ENCODE results near the gene STT3B. TPM values are rescaled to one million over a fixed set of nuclear protein-coding genes. Genes with fewer than 3 reads are reported as not detected.

The STT3B gene
- total RNA-seq, 4 donors from 2014 or later, result 69.5 to 97.0 (median 78.4) TPM

DNA sequence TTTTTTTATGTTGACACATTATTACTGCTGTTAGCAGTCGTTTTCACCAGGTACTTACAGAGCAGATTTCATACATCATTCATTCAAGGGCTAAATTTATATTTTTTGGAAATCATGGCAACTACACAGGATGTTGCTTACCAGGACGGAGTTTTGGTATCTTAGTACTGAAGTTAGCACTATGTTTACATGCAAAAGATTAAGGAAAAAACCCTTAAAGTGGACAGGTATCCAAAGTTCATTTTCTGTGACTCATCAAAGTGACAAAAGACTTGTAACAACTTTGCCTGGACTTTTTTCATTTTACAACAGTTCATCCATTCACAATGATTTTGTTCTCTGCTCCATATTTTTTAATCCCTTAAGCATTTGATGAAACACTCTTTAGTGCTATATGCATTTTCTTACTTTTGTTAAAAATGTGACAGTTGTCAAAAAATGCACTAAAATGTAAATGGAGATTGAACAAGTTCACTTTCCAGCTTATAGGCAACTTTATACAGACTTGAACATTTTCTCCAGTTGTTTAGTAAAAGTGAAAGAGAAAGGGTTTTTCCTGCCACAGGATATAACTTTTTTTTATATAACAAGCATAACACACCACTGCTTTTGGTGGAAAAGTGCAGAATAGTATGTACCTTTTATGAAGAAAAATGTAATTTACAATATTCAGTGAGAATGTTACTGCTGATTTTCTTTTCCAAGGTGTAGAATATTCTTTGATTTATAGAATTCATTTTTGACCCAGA, 104.1 kb downstream of the STT3B start:
- peaks cover 10% of the 10 kb centered on the region for H3K4me1 ChIP-seq
- WGBS, result 47% methylated on average over 2 of the region's 2 CpGs
- H3K9me3 ChIP-seq, result no peaks in the 10 kb centered on the region
- TF ChIP-seq POLR2AphosphoS5 (IDR thresholded peaks at IDR 0.05) (no peak), POLR2A (IDR thresholded peaks at IDR 0.05) (no peak), EP300 (IDR thresholded peaks at IDR 0.05) (no peak)
- TF ChIP-seq, protein P1, sequence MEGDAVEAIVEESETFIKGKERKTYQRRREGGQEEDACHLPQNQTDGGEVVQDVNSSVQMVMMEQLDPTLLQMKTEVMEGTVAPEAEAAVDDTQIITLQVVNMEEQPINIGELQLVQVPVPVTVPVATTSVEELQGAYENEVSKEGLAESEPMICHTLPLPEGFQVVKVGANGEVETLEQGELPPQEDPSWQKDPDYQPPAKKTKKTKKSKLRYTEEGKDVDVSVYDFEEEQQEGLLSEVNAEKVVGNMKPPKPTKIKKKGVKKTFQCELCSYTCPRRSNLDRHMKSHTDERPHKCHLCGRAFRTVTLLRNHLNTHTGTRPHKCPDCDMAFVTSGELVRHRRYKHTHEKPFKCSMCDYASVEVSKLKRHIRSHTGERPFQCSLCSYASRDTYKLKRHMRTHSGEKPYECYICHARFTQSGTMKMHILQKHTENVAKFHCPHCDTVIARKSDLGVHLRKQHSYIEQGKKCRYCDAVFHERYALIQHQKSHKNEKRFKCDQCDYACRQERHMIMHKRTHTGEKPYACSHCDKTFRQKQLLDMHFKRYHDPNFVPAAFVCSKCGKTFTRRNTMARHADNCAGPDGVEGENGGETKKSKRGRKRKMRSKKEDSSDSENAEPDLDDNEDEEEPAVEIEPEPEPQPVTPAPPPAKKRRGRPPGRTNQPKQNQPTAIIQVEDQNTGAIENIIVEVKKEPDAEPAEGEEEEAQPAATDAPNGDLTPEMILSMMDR (IDR thresholded peaks at IDR 0.05), result no peak
- no peak overlapping the region for H3K4me3 ChIP-seq
- no peak for DNase-seq (ENCODE audit: low spot score in 2 of 2)
- no peak overlapping the region for H3K27ac ChIP-seq
- H3K36me3 ChIP-seq, result peaks cover 9% of the 10 kb centered on the region
- no peaks in the 10 kb centered on the region for H3K27me3 ChIP-seq

DNA sequence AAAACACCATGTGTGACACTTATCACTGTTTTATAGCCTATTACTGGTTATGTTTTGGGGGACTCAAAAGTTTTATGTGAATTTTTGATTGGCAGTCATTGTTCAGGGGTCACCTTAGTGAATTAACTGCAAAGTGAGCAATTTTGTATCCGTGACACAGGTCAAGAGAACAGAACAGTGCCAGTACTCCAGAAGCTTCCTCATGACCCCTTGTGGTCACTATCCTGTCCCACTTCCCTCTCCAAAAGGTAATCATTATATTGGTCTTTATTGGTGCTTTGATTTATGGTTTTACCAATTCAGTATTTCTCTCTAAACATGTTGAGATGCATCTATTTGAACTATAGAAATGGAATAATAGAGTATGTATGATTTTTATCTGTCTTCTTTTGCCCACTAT, 107.1 kb downstream of the STT3B start:
- no peak overlapping the region for H3K27ac ChIP-seq
- TF ChIP-seq, protein P1 (IDR thresholded peaks at IDR 0.05), result no peak
- no peak for TF ChIP-seq EP300 (IDR thresholded peaks at IDR 0.05)
- no peak for TF ChIP-seq POLR2A (IDR thresholded peaks at IDR 0.05)
- TF ChIP-seq POLR2AphosphoS5 (IDR thresholded peaks at IDR 0.05), result no peak
- H3K36me3 ChIP-seq, result no peaks in the 10 kb centered on the region
- no peaks in the 10 kb centered on the region for H3K27me3 ChIP-seq
- H3K4me1 ChIP-seq, result peaks cover 5% of the 10 kb centered on the region
- no peak overlapping the region for H3K4me3 ChIP-seq
- DNase-seq (ENCODE audit: low spot score in 2 of 2), result no peak
- H3K9me3 ChIP-seq, result no peaks in the 10 kb centered on the region
- 95% methylated on average over 1 of the region's 1 CpG for WGBS

DNA sequence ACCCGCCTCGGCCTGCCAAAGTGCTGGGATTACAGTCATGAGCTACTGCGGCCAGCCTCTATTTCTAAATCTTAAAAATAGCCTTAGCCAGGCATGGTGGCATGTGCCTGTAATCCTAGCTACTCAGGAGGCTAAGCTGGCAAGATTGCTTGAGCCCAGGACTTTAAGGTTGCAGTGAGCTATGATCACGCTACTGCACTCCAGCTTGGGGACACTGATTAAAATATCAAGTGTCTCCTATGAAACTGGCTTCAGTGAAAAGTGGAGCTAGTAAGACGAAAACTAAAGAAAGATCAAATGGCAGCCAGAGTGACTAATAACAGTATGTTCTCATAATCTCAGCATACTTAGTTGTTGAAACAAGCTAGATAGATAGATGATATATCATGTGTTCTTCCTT, 112.5 kb downstream of the STT3B start:
- Histone ChIP-seq H3K4me1 (no peaks in the 10 kb centered on the region), H3K27ac (no peak overlapping the region), H3K4me3 (no peak overlapping the region), H3K9me3 (peaks cover 15% of the 10 kb centered on the region), H3K36me3 (peaks cover 8% of the 10 kb centered on the region), H3K27me3 (no peaks in the 10 kb centered on the region)
- TF ChIP-seq, protein P1 (IDR thresholded peaks at IDR 0.05), result no peak
- no peak for TF ChIP-seq POLR2A (IDR thresholded peaks at IDR 0.05)
- TF ChIP-seq EP300 (IDR thresholded peaks at IDR 0.05), result no peak
- no peak for TF ChIP-seq POLR2AphosphoS5 (IDR thresholded peaks at IDR 0.05)
- over 99% methylated on average over 5 of the region's 5 CpGs for WGBS
- no peak for DNase-seq (ENCODE audit: low spot score in 2 of 2)

DNA sequence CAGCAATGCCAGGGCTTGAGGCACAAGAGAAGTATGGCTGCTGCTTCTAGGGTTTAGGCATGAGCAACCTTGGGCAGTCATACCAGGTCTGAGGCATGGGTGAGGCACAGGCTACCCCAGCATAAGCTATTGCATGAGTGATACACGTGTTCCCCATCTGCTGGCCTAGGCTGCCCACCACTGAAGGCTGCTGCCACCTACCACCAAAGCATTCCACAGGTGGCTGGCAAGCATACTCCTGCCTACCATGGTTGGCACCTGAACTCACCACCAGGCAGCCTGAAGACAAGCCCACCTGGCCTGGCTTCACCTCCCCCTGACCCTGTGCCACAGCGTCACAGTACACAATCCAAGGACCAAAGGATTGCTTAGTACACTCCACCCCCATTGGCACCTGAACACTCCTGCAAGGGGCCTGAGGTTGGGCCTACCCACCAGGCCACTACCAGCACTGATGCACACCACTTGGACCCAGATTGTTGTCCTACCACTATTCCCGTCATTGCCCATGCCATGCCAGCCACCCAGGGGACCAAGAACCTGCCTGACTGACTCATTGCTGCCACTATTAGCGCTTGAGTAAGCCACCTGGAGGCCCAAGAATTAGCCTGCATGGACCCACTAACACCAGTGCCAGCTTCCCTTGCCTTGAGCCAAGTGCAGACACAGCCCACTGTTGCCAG, 115.7 kb downstream of the STT3B start:
- peaks cover 8% of the 10 kb centered on the region for H3K36me3 ChIP-seq
- H3K27me3 ChIP-seq, result no peaks in the 10 kb centered on the region
- no peak overlapping the region for H3K27ac ChIP-seq
- peaks cover 44% of the 10 kb centered on the region for H3K9me3 ChIP-seq
- no peaks in the 10 kb centered on the region for H3K4me1 ChIP-seq
- no peak for DNase-seq (ENCODE audit: low spot score in 2 of 2)
- no peak for TF ChIP-seq POLR2A (IDR thresholded peaks at IDR 0.05)
- TF ChIP-seq, protein P1 (IDR thresholded peaks at IDR 0.05), result no peak
- 100% methylated on average over 1 of the region's 4 CpGs for WGBS
- H3K4me3 ChIP-seq, result no peak overlapping the region

DNA sequence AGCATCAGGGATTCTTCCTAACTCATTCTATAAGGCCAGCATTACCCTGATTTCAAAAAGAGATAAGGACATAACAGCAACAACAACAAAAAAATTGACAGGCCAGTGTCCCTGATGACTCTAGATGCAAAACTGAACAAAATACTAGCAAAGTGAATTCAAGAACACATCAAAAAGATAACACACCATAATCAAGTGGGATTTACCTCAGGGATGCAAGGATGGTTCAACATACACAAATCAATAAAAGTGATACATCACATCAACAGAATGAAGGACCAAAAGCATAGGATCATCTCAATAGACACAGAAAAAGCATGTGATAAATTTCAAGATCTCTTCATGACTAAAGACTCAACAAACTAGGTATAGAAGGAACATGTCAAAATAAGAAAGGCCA, 119.6 kb downstream of the STT3B start:
- Histone ChIP-seq H3K36me3 (peaks cover 11% of the 10 kb centered on the region), H3K9me3 (peaks cover 63% of the 10 kb centered on the region), H3K4me1 (no peaks in the 10 kb centered on the region), H3K4me3 (no peak overlapping the region), H3K27ac (no peak overlapping the region), H3K27me3 (no peaks in the 10 kb centered on the region)
- TF ChIP-seq, protein P1 (IDR thresholded peaks at IDR 0.05), result no peak
- TF ChIP-seq EP300 (IDR thresholded peaks at IDR 0.05), result no peak
- TF ChIP-seq POLR2A (IDR thresholded peaks at IDR 0.05), result no peak
- no peak for TF ChIP-seq POLR2AphosphoS5 (IDR thresholded peaks at IDR 0.05)
- no peak for DNase-seq (ENCODE audit: low spot score in 2 of 2)

All from suprapubic skin (tissue), 4 donors.